Heart right ventricle (tissue), 16 donors: Measurements from ENCODE around the gene TAS2R9. TPM values are rescaled to one million over a fixed set of nuclear protein-coding genes. Genes with fewer than 3 reads are reported as not detected.
"Not testable (repeated sequence)": the region's sequence is repeated elsewhere in the genome, so short reads cannot be mapped to it uniquely, and the experiment has no call there.

ENCODE experiments used
- ATAC-seq, 8 donors: fragments of 200-7000 bp; cut with Tn5 transposase; one replicate each; pipeline ENCODE4 v1.9.1; 2020; ENCODE audit warnings: mild to moderate bottlenecking in 8 of 8, moderate library complexity in 8 of 8, moderate number of reproducible peaks in 1 of 8
- DNase-seq, 2 donors: peaks; one replicate each; pipeline ENCODE4 v3.0.0-alpha.2; 2020
- H3K27ac ChIP-seq, 10 donors: fragments of 200-600 bp; sonication (generic) in 2 of 10; one replicate each; pipeline versions ENCODE4 v1.5.0 to v1.8.0; 2020 to 2022; ENCODE audit warnings: mild to moderate bottlenecking in 3 of 10
- H3K27me3 ChIP-seq, 7 donors: fragments of 200-600 bp; one replicate each; pipeline ENCODE4 v1.8.0; 2021 to 2022; ENCODE audit warnings: mild to moderate bottlenecking in 2 of 7
- H3K36me3 ChIP-seq, 9 donors: fragments of 200-600 bp; sonication (generic) in 1 of 9; one replicate each; pipeline versions ENCODE4 v1.5.0 to v1.8.0; 2020 to 2022; ENCODE audit warnings: mild to moderate bottlenecking in 2 of 9
- H3K4me1 ChIP-seq, 9 donors: fragments of 200-600 bp; sonication (generic) in 1 of 9; one replicate each; pipeline versions ENCODE4 v1.5.0 to v1.8.0; 2020 to 2022; ENCODE audit warnings: mild to moderate bottlenecking in 4 of 9
- H3K4me3 ChIP-seq, 10 donors: fragments of 200-600 bp; sonication (generic) in 2 of 10; one replicate each; pipeline versions ENCODE4 v1.5.0 to v1.8.0; 2020 to 2022; ENCODE audit warnings: mild to moderate bottlenecking in 7 of 10, moderate library complexity in 2 of 10
- H3K9me3 ChIP-seq, 11 donors: fragments of 200-600 bp in 10 of 11; sonication (generic) in 2 of 11; one replicate each; pipeline versions ENCODE4 v1.5.0 to v1.8.0; 2013 to 2022; ENCODE audit warnings: mild to moderate bottlenecking in 2 of 11, control low read depth in 1 of 11, moderate library complexity in 1 of 11
- CTCF ChIP-seq, 9 donors: fragments of 200-600 bp; sonication (generic) in 2 of 9; IDR thresholded peaks; one replicate each; pipeline versions ENCODE4 v1.5.0 to v1.8.0; 2021 to 2022; ENCODE audit warnings: antibody characterized with exemption in 9 of 9, mild to moderate bottlenecking in 5 of 9, moderate library complexity in 1 of 9
- WGBS, 2 donors: extraction: QIAGEN DNeasy Blood & Tissue Kit; methylation state at CpG; one replicate each; pipeline ENCODE4 v1.1.7; 2013; ENCODE audit warnings: inconsistent platforms in 1 of 2; 5-methylcytosine and 5-hydroxymethylcytosine counted together
- intact Hi-C, 10 donors: fragments of 100-400 bp; cut with DNase I; formaldehyde crosslinking; loops; one replicate each; pipeline versions ENCODE4 v1.11.1 to v1.14.2; 2022
- polyA plus RNA-seq, 2 donors: library from polyadenylated mRNA; stranded (reverse); fragments of 200-250 nt; gene quantifications; one replicate each; pipeline ENCODE4 v1.2.3, GENCODE V29; 2013
- total RNA-seq, 10 donors: library from RNA; stranded (reverse); fragmentation: NEBNext Ultra II Directional in 3 of 10; extraction: Animal tissue kit (Norgen Biotek cat#: 25700) in 3 of 10; gene quantifications; one replicate each; pipeline versions ENCODE4 v1.2.1 to v1.2.4, GENCODE V29; 2021 to 2023
- donor health status: Arrhythmogenic right ventricular cardiomyopathy.
- donor health status: ischemic (EF 13 %, LVEDD 7.1; RV severe dilation, severe dysfunction).
- donor health status: healthy with polysubstance abuse.
- donor health status: DM: no; HTN: yes; CAD: no.
- donor health status: DM: no; HTN: no; CAD: no.
- donor health status: ischemic (EF 25% LVEDD 6.9; RV normal size, moderate dysfunction).
- donor health status: ischemic (EF 25% LVEDD 5.7; RV mildly dilated, moderate dysfunction).
- donor health status: healthy.
- donor health status: DM: yes; HTN: yes; CAD: no.
- donor health status: Ischemic cardiomyopathy.
- donor health status: ischemic (EF 35%, LVEDD 5.7; RV mildly dilated, moderate dysfunction).
- donor health status: nonischemic (EF 11% LVEDD 7.7; RV severe dilation, severe dysfunction).
- donor health status: DM: yes; HTN: yes; CAD: no.
- donor health status: PGD.
- donor health status: ischemic (EF 29% LVEDD 5.4; RV normal size, mild dysfunction).
- donor health status: nonischemic (EF 23%, LVEDD 6.1; RV moderate dilation, normal function).

TAS2R9 gene
- total and polyA plus RNA-seq, 12 donors: not detected

GRCh38 chr12:10807186-10807585 is 2.8 kb downstream of the TAS2R9 start, which contains the start of gene TAS2R8:
Gene TAS2R8, minus strand, starts transcription at chr12:10807286. Its CDS starts 306 bp downstream, at chr12:10806980.
- H3K36me3 ChIP-seq: no peaks in the 10 kb centered on the region
- H3K4me1 ChIP-seq: no peaks in the 10 kb centered on the region
- ATAC-seq (no peak), DNase-seq (no peak)
- WGBS, 2 donors: 74 to 79% methylated on average over 1 of the region's 1 CpG
- intact Hi-C loops: no loop called here
- no peak within 1 kb of the TSS for H3K4me3 ChIP-seq
- H3K27me3 ChIP-seq: peaks cover 0 to 4% (median 0%) of the 10 kb centered on the region in 7 donors
- no peak for TF ChIP-seq CTCF (IDR thresholded peaks at IDR 0.05)
- H3K9me3 ChIP-seq: no peaks in the 10 kb centered on the region
- no peak within 1 kb of the TSS for H3K27ac ChIP-seq

- DNase-seq (no peak), ATAC-seq (no peak)
- WGBS, 2 donors: 61% methylated on average over 4 of the region's 4 CpGs
Measured at GRCh38 chr12:10802587-10802986, 7.4 kb downstream of the TAS2R9 start, which contains the start of gene TAS2R7. Gene TAS2R7, minus strand, starts transcription at chr12:10802627. Its CDS starts 57 bp downstream, at chr12:10802570.

GRCh38 chr12:10801741-10802140 is 8.2 kb downstream of the TAS2R9 start:
- Histone ChIP-seq H3K27ac (no peak overlapping the region), H3K36me3 (no peaks in the 10 kb centered on the region), H3K4me1 (no peaks in the 10 kb centered on the region), H3K4me3 (no peak overlapping the region), H3K27me3 (peaks cover 0 to 5% (median 0%) of the 10 kb centered on the region in 7 donors), H3K9me3 (no peaks in the 10 kb centered on the region)
- TF ChIP-seq CTCF (IDR thresholded peaks at IDR 0.05): no peak
- WGBS, 2 donors: 70 to 71% methylated on average over 5 of the region's 5 CpGs
- ATAC-seq: no peak
- DNase-seq: no peak
- intact Hi-C loops: no loop called here

More at GRCh38 chr12:10802587-10802986, 7.4 kb downstream of the TAS2R9 start, which contains the start of gene TAS2R7:
- H3K4me3 ChIP-seq: no peak within 1 kb of the TSS
- no peak within 1 kb of the TSS for H3K27ac ChIP-seq
- H3K27me3 ChIP-seq: peaks cover 0 to 5% (median 0%) of the 10 kb centered on the region in 7 donors
- no peaks in the 10 kb centered on the region for H3K4me1 ChIP-seq
- no peaks in the 10 kb centered on the region for H3K9me3 ChIP-seq
- no peaks in the 10 kb centered on the region for H3K36me3 ChIP-seq
- no peak for TF ChIP-seq CTCF (IDR thresholded peaks at IDR 0.05)
- intact Hi-C loops: no loop called here

GRCh38 chr12:10794222-10794621 is 15.7 kb downstream of the TAS2R9 start:
- H3K4me3 ChIP-seq: no peak overlapping the region
- no peaks in the 10 kb centered on the region for H3K27me3 ChIP-seq
- WGBS, 2 donors: 57 to 67% methylated on average over 2 of the region's 2 CpGs
- intact Hi-C loops: no loop called here
- H3K36me3 ChIP-seq: no peaks in the 10 kb centered on the region
- H3K4me1 ChIP-seq: no peaks in the 10 kb centered on the region
- ATAC-seq (no peak), DNase-seq (no peak)
- no peak overlapping the region for H3K27ac ChIP-seq
- TF ChIP-seq CTCF (IDR thresholded peaks at IDR 0.05): no peak
- peaks cover 0 to 5% (median 0%) of the 10 kb centered on the region in 11 donors for H3K9me3 ChIP-seq

GRCh38 chr12:10791769-10792168 is 18.2 kb downstream of the TAS2R9 start:
- intact Hi-C loops, H3K27me3 ChIP-seq, DNase-seq, H3K4me1 ChIP-seq, H3K36me3 ChIP-seq, H3K9me3 ChIP-seq, ATAC-seq, H3K27ac ChIP-seq, H3K4me3 ChIP-seq: not testable (repeated sequence)
- 87 to 94% methylated on average over 4 of the region's 4 CpGs for WGBS, 2 donors
